Smooth muscle cell (in vitro differentiated cells): ENCODE results near the gene FAM107B. TPM values are rescaled to one million over a fixed set of nuclear protein-coding genes. Genes with fewer than 3 reads are reported as not detected.
A peak's percentile ranks its signal among the peaks of the same experiment; 100 is the strongest.

Experiments
- DNase-seq: peaks from one replicate; lab custom pipeline; 2025; ENCODE audit not compliant: unreplicated experiment; lab: John Stamatoyannopoulos, UW
- H2AFZ ChIP-seq: fragments of 200-600 bp; sonication (generic); 2 replicates; pipeline ENCODE4 v1.6.0; 2016; ENCODE audit warnings: antibody characterized with exemption, low read depth, mild to moderate bottlenecking
- H3F3A ChIP-seq: fragments of 200-600 bp; sonication (generic); 2 replicates; pipeline ENCODE4 v1.6.0; 2017; ENCODE audit warnings: antibody characterized with exemption, low read depth
- H3K27ac ChIP-seq: fragments of 200-600 bp; sonication (generic); 2 replicates; pipeline ENCODE4 v1.5.1; 2016; ENCODE audit warnings: low read depth, mild to moderate bottlenecking
- H3K27me3 ChIP-seq: fragments of 200-600 bp; sonication (generic); 2 replicates; pipeline ENCODE4 v1.6.1; 2016; ENCODE audit warnings: low read depth, mild to moderate bottlenecking
- H3K36me3 ChIP-seq: fragments of 200-600 bp; sonication (generic); 2 replicates; pipeline ENCODE4 v1.5.1; 2016; ENCODE audit warnings: low read depth
- H3K4me1 ChIP-seq: fragments of 200-600 bp; sonication (generic); 2 replicates; pipeline ENCODE4 v1.5.1; 2016; ENCODE audit warnings: low read depth
- H3K4me2 ChIP-seq: fragments of 200-600 bp; sonication (generic); 2 replicates; pipeline ENCODE4 v1.6.0; 2016; ENCODE audit warnings: mild to moderate bottlenecking
- H3K4me3 ChIP-seq: fragments of 200-600 bp; sonication (generic); 2 replicates; pipeline ENCODE4 v1.5.1; 2016; ENCODE audit warnings: mild to moderate bottlenecking
- H3K79me2 ChIP-seq: fragments of 200-600 bp; sonication (generic); 2 replicates; pipeline ENCODE4 v1.6.0; 2016; ENCODE audit warnings: low read depth, mild to moderate bottlenecking
- H3K9ac ChIP-seq: fragments of 200-600 bp; sonication (generic); 2 replicates; pipeline ENCODE4 v1.6.0; 2016; ENCODE audit warnings: low read depth
- H3K9me3 ChIP-seq: fragments of 200-600 bp; sonication (generic); replicated peaks from 2 replicates; pipeline ENCODE4 v1.5.1; 2016; ENCODE audit warnings: low read depth
- H4K20me1 ChIP-seq: fragments of 200-600 bp; sonication (generic); 2 replicates; pipeline ENCODE4 v1.6.0; 2016; ENCODE audit warnings: low read depth
- WGBS: methylation state at CpG from one replicate; pipeline ENCODE4 v1.1.7; 2016; ENCODE audit warnings: low lambda C conversion rate; 5-methylcytosine and 5-hydroxymethylcytosine counted together
- polyA plus RNA-seq: library from polyadenylated mRNA; unstranded; fragments of >200 nt; fragmentation: Nextera tagmentation; extraction: Ambion mirVana; gene quantifications from 2 replicates; pipeline ENCODE4 v1.2.1, GENCODE V29; 2016
- total RNA-seq: library from RNA; depleted of rRNA; stranded (reverse); fragments of >200 nt; gene quantifications from 2 replicates; pipeline ENCODE4 v1.2.3, GENCODE V29; 2014
- TF ChIP-seq, protein P1 (sequence below): fragments of 200-600 bp; sonication (generic); IDR thresholded peaks from 2 replicates; pipeline ENCODE4 v1.5.1; 2017; ENCODE audit warnings: borderline replicate concordance, mild to moderate bottlenecking, antibody characterized with exemption; ENCODE audit not compliant: insufficient read depth, poor library complexity, severe bottlenecking

FAM107B gene
- total and polyA plus RNA-seq, 2 experiments from 2014 or later: 8.7 to 9.0 TPM

GRCh38 chr10:14579405-14579804, 195.3 kb downstream of the FAM107B start:
- H3K4me2 ChIP-seq: no peak overlapping the region
- H3K9me3 ChIP-seq: no peaks in the 10 kb centered on the region
- peaks cover 22% of the 10 kb centered on the region for H3K79me2 ChIP-seq
- H3K4me3 ChIP-seq: no peak overlapping the region
- no peak overlapping the region for H3K27ac ChIP-seq
- no peak for DNase-seq
- H3K27me3 ChIP-seq: no peaks in the 10 kb centered on the region
- no peak overlapping the region for H2AFZ ChIP-seq
- H4K20me1 ChIP-seq: peaks cover 62% of the 10 kb centered on the region
- H3K36me3 ChIP-seq: no peaks in the 10 kb centered on the region
- H3F3A ChIP-seq: no peaks in the 10 kb centered on the region
- no peak overlapping the region for H3K9ac ChIP-seq
- 87% methylated on average over 1 of the region's 1 CpG for WGBS
- TF ChIP-seq, protein P1, sequence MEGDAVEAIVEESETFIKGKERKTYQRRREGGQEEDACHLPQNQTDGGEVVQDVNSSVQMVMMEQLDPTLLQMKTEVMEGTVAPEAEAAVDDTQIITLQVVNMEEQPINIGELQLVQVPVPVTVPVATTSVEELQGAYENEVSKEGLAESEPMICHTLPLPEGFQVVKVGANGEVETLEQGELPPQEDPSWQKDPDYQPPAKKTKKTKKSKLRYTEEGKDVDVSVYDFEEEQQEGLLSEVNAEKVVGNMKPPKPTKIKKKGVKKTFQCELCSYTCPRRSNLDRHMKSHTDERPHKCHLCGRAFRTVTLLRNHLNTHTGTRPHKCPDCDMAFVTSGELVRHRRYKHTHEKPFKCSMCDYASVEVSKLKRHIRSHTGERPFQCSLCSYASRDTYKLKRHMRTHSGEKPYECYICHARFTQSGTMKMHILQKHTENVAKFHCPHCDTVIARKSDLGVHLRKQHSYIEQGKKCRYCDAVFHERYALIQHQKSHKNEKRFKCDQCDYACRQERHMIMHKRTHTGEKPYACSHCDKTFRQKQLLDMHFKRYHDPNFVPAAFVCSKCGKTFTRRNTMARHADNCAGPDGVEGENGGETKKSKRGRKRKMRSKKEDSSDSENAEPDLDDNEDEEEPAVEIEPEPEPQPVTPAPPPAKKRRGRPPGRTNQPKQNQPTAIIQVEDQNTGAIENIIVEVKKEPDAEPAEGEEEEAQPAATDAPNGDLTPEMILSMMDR: no peak
- no peaks in the 10 kb centered on the region for H3K4me1 ChIP-seq

DNA sequence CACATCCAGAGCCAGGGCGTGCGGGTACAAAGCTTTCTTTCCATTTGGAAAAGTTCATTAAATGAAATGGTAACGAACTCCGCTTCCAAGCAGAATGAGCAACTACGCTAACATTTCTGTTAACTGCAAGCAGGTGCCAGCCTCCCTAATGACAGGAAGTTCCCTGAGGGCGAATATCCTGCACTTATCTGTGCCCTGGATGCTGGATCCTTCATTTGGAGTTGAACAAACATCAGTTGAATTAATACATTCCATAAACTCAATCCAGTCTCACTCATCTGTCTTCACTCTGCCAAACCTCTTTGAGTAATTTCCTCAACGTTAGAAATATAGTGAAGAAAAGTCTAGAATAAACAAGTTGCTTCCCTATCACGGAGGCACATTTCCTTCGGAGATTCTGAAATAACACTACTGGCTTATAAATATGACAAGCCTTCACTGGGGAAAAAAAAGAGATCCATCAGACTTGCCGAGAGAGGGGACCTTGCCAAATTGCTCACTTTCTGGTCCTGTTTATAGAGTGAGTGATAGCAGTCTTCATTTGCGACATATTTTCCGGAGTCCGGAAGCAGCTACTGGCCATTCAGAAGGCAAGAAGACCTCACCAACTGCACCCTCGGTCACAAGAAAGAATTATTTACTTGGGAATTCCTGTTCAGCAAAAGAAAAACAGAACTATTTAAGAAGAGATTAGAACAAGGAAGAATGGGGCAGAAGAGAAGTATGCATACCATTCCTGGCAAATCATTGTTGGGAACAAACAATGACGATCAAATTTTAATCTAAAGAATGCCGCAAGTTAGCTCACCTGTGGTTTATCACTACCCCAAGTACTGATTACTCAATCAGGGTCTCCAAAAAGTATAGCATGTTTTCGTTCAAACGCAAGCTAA, 196.4 kb downstream of the FAM107B start:
- Histone ChIP-seq H3K4me1 (no peaks in the 10 kb centered on the region), H3K9ac (no peak overlapping the region), H3K27ac (no peak overlapping the region), H3K9me3 (no peaks in the 10 kb centered on the region), H3K27me3 (no peaks in the 10 kb centered on the region), H3K79me2 (peaks cover 13% of the 10 kb centered on the region), H3F3A (no peaks in the 10 kb centered on the region), H3K36me3 (no peaks in the 10 kb centered on the region), H2AFZ (no peak overlapping the region), H3K4me3 (peak overlapping the region; percentile 14), H4K20me1 (peaks cover 72% of the 10 kb centered on the region), H3K4me2 (no peak overlapping the region)
- WGBS: 80% methylated on average over 18 of the region's 18 CpGs
- no peak for DNase-seq
- TF ChIP-seq, protein P1: no peak

- no peak overlapping the region for H3K4me3 ChIP-seq
- no peaks in the 10 kb centered on the region for H3K9me3 ChIP-seq
- no peak overlapping the region for H2AFZ ChIP-seq
- peaks cover 23% of the 10 kb centered on the region for H3K79me2 ChIP-seq
- H3K27ac ChIP-seq: no peak overlapping the region
- 88% methylated on average over 6 of the region's 6 CpGs for WGBS
- no peak overlapping the region for H3K9ac ChIP-seq
- no peaks in the 10 kb centered on the region for H3K27me3 ChIP-seq
- DNase-seq: no peak
- H3F3A ChIP-seq: no peaks in the 10 kb centered on the region
- no peak overlapping the region for H3K4me2 ChIP-seq
- TF ChIP-seq, protein P1: no peak
- H3K36me3 ChIP-seq: no peaks in the 10 kb centered on the region
- H4K20me1 ChIP-seq: peaks cover 67% of the 10 kb centered on the region
- no peaks in the 10 kb centered on the region for H3K4me1 ChIP-seq
Measured at GRCh38 chr10:14574885-14575284, 199.8 kb downstream of the FAM107B start.
